OCI-LY3 (cell line): ENCODE results near the gene SLC5A11.

Experiments used
- CTCF ChIP-seq: fragments of 200-600, 300-600 bp; sonication (generic); IDR thresholded peaks from 2 replicates; pipeline ENCODE4 v1.5.1; 2014; ENCODE audit warnings: antibody characterized with exemption, low read length, low read depth
- EZH2phosphoT487 ChIP-seq: fragments of 200-600 bp; shearing (Covaris generic); IDR thresholded peaks from 2 replicates; pipeline ENCODE4 v1.6.1; 2018; ENCODE audit warnings: antibody characterized with exemption, mixed run types, low read depth

DNA sequence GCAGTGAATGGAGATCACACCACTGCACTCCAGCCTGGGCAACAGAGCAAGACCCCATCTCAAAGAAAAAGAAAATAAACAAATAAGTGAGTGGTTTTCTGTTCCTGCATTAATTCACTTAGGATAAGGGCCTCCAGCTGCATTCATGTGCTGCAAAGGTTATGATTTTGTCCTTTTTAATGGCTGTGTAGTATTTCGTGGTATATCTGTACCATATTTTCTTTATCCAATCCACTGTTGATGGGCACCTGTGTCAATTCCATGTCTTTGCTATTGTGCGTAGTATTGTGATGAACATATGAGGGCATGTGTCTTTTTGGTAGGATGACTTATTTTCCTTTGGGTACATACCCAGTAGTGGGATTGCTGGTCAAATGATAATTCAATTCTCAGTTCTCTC is 33.9 kb downstream of the SLC5A11 start:
- TF ChIP-seq CTCF (no peak), EZH2phosphoT487 (no peak)
